ENCODE measurements around the gene RAC2.
"Not testable (repeated sequence)": the region's sequence is repeated elsewhere in the genome, so short reads cannot be mapped to it uniquely, and the experiment has no call there.

Gene RAC2

DNA sequence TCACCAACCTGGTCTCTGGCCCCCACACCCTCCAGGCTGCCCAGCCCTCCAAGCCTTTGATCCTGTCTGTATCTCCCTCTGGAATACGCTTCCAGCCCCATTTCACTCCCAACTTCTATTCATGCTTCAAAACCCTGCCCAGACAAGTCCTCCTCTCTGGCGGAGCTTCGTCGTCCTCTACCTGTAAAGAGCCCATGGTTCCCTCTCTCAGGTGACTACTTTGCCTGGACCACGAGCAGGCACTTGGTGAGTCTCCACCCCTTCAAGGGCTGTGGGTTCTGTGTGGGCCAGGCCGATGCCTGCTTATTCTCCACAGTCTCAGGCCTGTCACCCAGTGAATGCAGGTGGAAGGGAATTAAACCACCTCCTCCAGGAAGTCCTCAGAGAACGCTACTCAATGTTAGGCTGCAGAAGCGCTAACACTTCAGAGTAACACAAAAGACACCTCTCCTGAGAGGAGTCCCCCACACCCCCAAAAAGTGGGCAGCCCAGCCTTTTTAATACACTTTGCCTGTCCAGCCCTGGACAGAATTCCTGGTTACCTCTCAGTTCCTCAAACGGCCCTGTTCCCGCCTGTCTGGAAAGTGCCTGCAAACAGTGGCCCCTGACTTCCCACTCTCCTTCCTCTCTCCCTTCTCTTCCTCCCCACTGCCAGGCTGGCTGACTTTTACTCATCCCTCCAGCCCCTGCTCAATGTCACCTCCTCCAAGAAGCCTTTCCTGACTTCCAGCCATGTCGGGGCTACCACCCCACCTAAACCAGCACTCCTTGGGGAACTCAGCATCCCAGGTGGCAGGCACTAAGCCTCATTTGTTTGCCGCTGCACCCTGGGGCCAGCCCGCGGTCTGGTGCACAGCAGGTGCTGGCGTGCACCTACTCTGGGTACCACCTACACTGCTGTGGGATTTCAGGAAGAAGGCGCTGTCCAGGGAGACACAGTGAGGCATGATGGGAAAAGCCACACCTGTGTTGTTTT is 9.0 kb downstream of the RAC2 start:
- TF ChIP-seq, protein P1, sequence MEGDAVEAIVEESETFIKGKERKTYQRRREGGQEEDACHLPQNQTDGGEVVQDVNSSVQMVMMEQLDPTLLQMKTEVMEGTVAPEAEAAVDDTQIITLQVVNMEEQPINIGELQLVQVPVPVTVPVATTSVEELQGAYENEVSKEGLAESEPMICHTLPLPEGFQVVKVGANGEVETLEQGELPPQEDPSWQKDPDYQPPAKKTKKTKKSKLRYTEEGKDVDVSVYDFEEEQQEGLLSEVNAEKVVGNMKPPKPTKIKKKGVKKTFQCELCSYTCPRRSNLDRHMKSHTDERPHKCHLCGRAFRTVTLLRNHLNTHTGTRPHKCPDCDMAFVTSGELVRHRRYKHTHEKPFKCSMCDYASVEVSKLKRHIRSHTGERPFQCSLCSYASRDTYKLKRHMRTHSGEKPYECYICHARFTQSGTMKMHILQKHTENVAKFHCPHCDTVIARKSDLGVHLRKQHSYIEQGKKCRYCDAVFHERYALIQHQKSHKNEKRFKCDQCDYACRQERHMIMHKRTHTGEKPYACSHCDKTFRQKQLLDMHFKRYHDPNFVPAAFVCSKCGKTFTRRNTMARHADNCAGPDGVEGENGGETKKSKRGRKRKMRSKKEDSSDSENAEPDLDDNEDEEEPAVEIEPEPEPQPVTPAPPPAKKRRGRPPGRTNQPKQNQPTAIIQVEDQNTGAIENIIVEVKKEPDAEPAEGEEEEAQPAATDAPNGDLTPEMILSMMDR (IDR thresholded peaks at IDR 0.05; ENCODE audit: control insufficient read depth, extremely low read depth, insufficient read depth), result no peak
- DNase-seq (ENCODE audit: low read depth), result no peak
- no peak overlapping the region for H3K4me3 ChIP-seq (ENCODE audit: low read depth, low read length)

DNA sequence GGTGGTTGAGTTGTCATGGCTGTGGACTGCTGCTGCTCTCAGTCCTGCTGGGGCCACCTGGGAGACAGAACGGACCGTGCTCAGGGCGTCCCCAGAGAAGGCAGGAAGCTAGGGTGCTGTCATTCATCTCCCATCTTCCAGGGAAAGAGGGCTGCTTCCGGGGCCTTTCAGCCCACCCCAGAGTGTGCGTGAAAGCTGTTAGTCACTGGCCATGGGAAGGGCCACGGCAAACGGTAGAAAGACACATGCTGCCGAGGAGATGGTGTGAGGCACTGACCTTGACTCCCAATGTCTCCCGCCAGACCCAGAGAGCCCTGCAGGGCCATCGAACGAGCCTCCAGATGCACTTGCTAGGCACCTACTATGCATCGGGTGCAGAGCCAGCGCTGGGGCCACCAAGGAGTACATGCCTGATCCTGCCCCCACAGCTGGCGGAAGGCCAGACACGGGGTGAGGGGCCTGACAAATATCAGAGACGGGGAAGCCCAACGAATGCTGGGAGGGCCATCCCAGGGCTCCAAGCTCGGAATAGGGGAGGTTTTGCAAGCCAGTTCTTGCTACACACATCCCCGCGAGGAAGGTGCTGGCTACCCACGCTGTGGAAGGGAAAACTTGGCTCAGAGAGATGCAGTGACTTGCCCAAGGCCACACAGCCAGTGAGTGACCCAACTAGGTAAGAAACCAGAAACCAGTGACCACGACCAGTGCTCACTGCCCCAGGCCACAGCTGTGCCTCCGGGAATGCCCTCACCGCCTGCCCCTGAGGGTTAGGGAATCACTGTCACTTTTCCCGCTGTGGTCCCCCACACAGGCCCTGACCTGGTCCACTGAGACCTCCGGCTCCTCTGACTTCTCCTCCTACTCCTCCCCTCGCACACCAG is 10.1 kb downstream of the RAC2 start:
- H3K4me3 ChIP-seq (ENCODE audit: low read depth, low read length), result no peak overlapping the region
- no peak for DNase-seq (ENCODE audit: low read depth)
- TF ChIP-seq, protein P1 (IDR thresholded peaks at IDR 0.05; ENCODE audit: control insufficient read depth, extremely low read depth, insufficient read depth), result no peak

DNA sequence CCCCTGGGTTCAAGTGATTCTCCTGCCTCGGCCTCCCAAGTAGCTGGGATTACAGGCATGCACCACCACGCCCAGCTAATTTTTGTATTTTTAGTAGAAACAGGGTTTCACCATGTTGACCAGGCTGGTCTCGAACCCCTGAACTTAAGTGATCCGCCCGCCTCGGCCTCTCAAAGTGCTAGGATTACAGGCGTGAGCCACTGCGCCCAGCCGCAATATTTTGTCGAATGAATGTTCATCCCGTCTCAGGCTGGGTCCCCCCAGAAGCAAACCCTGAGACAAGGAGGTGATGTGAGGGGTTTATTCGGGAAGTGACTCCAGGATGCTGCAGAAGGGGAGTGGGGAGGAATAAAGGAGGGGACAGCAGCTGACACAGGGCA is 10.7 kb downstream of the RAC2 start:
- not testable (repeated sequence) for DNase-seq (ENCODE audit: low read depth)

DNA sequence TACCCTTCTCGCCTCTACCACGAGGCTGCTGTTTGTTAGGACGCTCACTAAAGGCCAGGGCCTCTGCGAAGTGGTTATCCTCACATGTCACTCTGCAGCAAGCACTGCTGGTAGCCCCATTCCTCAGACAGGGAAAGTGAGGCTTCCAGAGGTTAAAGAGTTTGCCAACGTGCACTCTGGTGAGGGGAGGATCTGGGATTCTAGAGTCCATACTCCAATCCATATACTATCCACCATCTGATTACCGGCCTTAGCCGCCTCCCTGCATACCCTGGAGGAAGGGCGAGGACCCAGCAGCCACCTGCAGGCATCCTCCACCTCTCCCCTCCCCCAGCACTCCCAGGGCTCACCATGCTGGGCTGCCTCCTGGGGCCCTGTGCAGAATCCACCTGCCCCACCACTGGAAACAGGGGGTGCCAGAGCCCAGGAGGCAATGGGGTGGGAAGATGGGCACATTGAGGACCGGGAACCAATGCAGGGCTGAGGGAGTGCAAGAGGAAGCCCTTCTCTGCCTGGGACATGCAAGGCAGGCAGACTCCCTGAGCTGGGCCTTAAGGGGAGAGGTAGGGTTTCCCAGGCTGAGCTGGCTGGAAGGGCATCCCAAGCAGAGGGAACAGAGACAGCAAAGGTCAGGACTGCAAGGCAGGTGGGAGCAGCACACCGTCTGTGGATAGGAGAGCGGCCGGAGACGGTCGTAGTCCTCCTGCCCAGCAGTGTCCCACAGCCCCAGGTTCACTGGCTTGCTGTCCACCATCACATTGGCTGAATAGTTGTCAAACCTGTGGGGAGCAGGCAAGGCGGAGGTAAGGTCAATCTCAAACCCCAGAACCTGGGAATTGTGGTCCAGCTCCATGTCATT is 11.7 kb downstream of the RAC2 start:
- no peak overlapping the region for H3K4me3 ChIP-seq (ENCODE audit: low read depth, low read length)
- TF ChIP-seq, protein P1 (IDR thresholded peaks at IDR 0.05; ENCODE audit: control insufficient read depth, extremely low read depth, insufficient read depth), result no peak
- DNase-seq (ENCODE audit: low read depth), result no peak

More for the DNA sequence above, 10.7 kb downstream of the RAC2 start:
- not testable (repeated sequence) for H3K4me3 ChIP-seq (ENCODE audit: low read depth, low read length)

DNA sequence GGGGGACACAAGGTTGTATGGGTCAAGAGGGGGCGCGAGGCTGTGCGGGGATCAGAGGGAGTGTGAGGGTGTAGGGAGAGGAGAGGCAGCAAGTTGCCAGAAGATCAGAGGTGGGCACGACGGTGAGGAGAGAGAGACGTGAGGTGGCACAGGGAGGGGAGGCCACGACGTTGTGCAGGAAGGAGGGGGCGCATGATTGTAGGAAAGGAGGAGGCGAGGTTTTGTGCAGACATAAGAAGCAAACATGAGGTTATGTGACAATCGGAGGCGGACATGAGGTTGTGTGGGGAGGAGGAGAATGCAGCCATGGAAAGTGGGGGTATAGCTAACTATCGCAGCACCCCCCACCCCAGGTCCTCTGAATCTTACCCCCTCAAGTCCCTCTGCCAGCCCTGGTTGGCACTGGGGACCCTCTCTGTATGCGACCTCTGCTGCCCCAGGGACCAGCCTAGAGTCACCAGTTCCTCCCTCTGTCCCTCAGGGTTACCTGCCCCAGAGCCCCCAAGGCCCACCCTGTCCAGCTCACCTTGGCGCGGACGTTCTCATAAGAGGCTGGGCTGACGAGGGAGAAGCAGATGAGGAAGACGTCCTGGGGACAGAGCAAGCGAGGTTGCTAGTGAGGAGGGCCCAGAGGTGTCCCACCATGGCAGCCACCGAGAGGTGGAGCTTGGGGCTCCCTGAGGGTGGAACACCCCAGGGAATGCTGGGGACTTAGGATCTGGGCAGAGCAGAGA is 12.5 kb downstream of the RAC2 start:
- TF ChIP-seq, protein P1 (IDR thresholded peaks at IDR 0.05; ENCODE audit: control insufficient read depth, extremely low read depth, insufficient read depth), result no peak
- no peak for DNase-seq (ENCODE audit: low read depth)
- H3K4me3 ChIP-seq (ENCODE audit: low read depth, low read length), result no peak overlapping the region

DNA sequence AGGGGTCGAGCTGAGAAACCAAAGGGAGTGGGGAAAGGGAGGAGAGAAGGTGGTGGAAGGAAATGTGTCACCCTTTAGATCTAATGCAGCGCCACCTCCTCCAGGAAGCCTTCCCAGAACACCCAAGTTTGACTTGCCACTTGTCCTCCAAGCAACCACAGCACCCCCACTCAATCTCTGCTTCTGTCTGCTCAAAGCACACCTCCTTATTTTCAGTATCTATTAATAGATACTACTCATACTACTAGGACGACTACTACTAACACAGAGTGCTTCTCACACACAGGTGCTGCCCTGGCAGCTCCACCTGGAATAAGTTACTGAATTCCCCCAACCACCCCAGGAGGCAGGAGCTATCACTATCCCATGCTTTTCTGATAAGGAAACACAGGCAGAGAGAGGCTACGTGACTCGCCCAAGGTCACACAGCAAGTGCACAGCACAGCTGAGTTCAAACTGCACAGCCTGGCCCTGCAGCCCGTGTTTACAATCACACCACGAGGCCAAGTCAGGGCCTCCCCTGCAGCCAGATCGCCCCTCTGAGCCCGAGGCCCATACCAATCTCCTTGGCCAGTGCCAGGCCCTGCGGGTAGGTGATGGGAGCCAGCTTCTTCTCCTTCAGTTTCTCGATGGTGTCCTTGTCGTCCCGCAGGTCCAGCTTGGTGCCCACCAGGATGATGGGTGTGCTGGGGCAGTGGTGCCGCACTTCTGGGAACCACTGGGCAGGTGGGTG is 13.2 kb downstream of the RAC2 start:
- no peak for DNase-seq (ENCODE audit: low read depth)
- no peak overlapping the region for H3K4me3 ChIP-seq (ENCODE audit: low read depth, low read length)
- TF ChIP-seq, protein P1 (IDR thresholded peaks at IDR 0.05; ENCODE audit: control insufficient read depth, extremely low read depth, insufficient read depth), result no peak

Measured in LNCaP clone FGC (cell line).